BJ (cell line): ENCODE results near the gene ABHD11. TPM values are rescaled to one million over a fixed set of nuclear protein-coding genes. Genes with fewer than 3 reads are reported as not detected.

Experiments used
- CTCF ChIA-PET: fragments of 350-600 bp; formaldehyde crosslinking; extraction: SDS; loops from one replicate; lab custom pipeline; 2021; ENCODE audit warnings: antibody characterized with exemption, inconsistent platforms; lab: Yijun Ruan, JAX
- POLR2A ChIA-PET: fragments of 300-600 bp; sonication (Branson Sonifier 250); formaldehyde crosslinking; extraction: SDS; loops from one replicate; lab custom pipeline; 2021; ENCODE audit warnings: antibody characterized with exemption; lab: Charles Lee
- DNase-seq: peaks from one replicate; pipeline ENCODE4 v3.0.0-alpha.2; 2011; ENCODE audit warnings: low read depth
- H3K27me3 ChIP-seq: 2 replicates; pipeline ENCODE4 v1.6.0; 2011; ENCODE audit warnings: low read length; ENCODE audit not compliant: control insufficient read depth, insufficient read depth
- H3K36me3 ChIP-seq: 2 replicates; pipeline ENCODE4 v1.5.1; 2011; ENCODE audit warnings: low read length; ENCODE audit not compliant: control insufficient read depth, insufficient read depth
- H3K4me3 ChIP-seq: 2 replicates; pipeline ENCODE4 v1.5.1; 2011; ENCODE audit warnings: low read depth, mild to moderate bottlenecking, control low read depth, low read length
- polyA plus RNA-seq: library from polyadenylated mRNA; depleted of rRNA; stranded (reverse); fragments of >200 nt; gene quantifications from 2 replicates; pipeline ENCODE4 v1.2.3, GENCODE V29; 2011
- TF ChIP-seq, protein P1 (sequence below): IDR thresholded peaks from 2 replicates; pipeline ENCODE4 v1.5.1; 2011; ENCODE audit warnings: low read depth, mild to moderate bottlenecking, control low read depth, inconsistent platforms, low read length, moderate library complexity; ENCODE audit not compliant: insufficient read depth

The ABHD11 gene
- polyA plus RNA-seq, 1 experiment, result 16.9 TPM

DNA sequence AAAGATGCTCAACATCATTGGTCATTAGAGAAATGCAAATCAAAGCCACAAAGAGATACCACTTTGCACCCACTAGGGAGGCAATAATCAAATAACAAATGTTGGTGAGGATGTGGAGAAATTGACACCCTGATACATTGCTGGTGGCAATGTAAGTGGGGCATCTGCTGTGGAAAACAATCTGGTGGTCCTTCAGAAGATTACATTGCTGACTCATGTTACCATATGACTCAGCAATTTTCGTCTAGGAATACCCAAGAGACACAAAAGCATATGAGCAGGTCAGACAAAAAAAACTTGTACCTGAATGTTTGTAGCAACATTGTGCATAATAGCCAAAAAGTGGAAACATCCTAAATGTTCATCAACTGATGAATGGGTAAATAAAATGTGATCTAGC, 36.3 kb upstream of the ABHD11 start:
- DNase-seq, result no peak
- H3K36me3 ChIP-seq, result no peaks in the 10 kb centered on the region
- POLR2A ChIA-PET, result no interaction called here
- CTCF ChIA-PET, result no interaction called here
- H3K4me3 ChIP-seq, result no peak overlapping the region
- TF ChIP-seq, protein P1, sequence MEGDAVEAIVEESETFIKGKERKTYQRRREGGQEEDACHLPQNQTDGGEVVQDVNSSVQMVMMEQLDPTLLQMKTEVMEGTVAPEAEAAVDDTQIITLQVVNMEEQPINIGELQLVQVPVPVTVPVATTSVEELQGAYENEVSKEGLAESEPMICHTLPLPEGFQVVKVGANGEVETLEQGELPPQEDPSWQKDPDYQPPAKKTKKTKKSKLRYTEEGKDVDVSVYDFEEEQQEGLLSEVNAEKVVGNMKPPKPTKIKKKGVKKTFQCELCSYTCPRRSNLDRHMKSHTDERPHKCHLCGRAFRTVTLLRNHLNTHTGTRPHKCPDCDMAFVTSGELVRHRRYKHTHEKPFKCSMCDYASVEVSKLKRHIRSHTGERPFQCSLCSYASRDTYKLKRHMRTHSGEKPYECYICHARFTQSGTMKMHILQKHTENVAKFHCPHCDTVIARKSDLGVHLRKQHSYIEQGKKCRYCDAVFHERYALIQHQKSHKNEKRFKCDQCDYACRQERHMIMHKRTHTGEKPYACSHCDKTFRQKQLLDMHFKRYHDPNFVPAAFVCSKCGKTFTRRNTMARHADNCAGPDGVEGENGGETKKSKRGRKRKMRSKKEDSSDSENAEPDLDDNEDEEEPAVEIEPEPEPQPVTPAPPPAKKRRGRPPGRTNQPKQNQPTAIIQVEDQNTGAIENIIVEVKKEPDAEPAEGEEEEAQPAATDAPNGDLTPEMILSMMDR, result no peak
- H3K27me3 ChIP-seq, result peaks cover 9% of the 10 kb centered on the region

DNA sequence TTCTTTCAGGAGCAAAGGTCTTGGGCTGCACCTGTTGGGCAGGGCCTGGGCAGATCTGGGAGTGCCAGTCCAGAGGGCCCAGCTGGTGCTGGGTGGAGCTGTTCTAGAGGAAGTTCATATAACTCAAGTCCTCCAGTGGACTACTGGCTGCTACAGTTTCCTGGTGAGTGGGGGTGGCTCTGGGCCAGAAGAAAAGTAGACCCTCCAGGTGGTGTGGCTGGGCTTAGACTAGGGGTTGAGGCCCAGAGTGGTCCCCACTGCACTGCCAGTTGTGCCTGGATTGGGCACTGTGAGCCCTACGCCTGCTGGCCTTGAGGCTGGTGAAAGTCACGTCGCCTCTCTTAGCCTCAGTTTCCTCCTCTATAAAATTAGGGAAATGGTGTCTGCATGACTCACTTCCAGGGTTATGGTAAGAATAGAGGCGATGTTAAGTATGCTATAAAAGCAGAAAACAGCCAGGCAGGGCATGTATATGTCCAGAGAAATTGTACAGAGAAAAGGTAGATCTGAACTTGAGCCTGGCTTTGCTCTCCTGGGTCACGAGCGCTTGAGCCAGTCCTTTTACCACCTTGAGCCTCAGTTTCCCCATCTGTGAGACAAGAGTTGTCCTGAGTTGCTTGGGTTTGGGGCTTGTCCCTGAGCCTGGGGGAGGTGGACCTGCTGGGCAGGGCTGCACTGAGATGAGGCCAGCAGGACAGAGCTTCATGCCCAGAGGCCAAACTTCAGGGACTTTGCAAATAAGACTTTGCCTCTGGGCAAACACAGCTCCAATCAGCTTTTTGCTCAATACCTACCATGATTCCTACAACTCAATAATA, 35.3 kb upstream of the ABHD11 start:
- CTCF ChIA-PET, result no interaction called here
- DNase-seq, result no peak
- Histone ChIP-seq H3K4me3 (no peak overlapping the region), H3K27me3 (peaks cover 9% of the 10 kb centered on the region), H3K36me3 (no peaks in the 10 kb centered on the region)
- TF ChIP-seq, protein P1, result no peak
- POLR2A ChIA-PET, result no interaction called here

DNA sequence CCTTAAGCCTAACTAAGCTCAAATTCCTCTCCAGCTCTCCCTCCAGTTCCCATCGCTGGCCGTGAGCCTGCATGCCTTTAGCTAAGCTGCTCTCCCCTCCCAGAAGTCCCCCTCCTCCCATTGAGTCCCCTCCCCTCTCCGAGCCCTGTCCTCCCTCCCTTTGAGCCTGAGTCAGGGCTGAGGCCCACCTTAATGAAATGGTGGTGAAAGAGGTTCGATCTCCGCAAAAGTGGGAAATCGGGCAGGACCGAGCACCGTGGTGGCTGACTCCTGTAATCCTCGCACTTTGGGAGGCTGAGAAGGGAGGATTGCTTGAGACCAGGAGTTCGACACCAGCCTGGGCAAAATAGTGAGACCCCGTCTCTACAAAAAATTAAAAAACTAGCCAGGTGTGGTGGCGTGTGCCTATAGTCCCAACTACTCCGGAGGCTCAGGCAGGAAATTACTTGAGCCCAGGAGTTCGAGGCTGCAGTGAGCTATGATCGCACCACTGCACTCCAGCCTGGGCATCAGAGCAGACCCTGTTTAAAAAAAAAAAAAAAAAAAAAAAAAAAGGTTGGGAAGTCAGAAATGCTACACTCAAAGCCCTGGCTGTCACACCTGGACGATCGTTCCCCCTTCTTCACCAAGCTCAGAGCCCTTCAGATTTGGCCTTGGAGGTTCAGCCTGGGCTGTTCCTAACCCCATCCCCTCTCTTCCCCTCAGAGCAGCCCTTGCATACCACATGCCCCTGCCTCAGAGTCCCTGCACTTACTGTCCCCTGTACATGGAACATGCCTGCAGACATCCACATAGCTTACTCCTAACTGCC, 32.5 kb upstream of the ABHD11 start:
- TF ChIP-seq, protein P1, result no peak
- CTCF ChIA-PET, result no interaction called here
- H3K27me3 ChIP-seq, result peaks cover 11% of the 10 kb centered on the region
- DNase-seq, result no peak
- no peaks in the 10 kb centered on the region for H3K36me3 ChIP-seq
- H3K4me3 ChIP-seq, result no peak overlapping the region
- POLR2A ChIA-PET, result no interaction called here

DNA sequence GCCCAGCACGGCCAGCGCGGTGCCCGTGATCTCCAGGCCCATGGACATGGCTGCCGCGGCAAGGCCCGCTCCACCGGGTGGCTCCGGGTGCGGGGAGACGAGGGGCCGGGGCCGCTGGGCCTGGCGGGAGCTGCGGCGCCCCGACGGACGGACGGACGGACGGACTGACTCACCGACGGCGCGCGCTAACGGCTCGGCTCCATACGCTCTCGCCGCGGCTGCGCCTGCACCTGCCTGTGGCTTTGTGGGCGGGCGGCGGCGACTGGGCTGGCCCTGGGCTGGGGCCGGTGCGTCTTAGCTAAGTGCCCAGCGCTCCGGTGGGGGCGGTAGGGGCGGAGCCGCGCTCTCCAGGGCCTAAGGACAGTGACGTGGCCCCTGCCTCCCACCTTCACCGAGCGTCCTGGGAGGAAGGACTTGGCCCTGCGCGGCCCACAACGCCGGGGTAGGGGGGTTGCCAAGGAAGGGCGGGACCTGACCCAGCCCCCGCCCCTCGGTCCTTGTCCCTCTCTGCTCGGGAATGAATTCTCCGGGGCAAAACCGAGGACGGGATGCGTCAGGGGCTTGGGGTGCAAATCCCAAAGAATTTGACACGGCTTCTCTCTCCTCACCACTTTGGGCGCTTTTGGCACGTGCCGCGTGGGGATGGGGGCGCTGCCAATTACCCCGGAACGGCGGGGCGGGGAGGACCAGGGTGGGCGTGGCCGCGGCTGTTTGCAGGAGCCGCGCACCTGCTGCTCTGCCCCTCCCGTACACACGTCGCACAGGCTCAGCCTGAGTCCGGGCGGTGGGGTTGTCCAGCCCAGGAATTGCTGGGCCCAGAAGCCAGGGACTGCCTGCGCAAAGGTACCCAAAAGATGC, 31.6 kb upstream of the ABHD11 start, which contains the start of gene CLDN3:
Gene CLDN3, minus strand, starts transcription at position 269 of the 858 bp plus-strand sequence. Its CDS starts 221 bp downstream, at position 48.
- TF ChIP-seq, protein P1, result no peak
- peak within 1 kb of the TSS; percentile 18; the same call in 1 of the 2 replicates for H3K4me3 ChIP-seq
- no peak for DNase-seq
- peaks cover 11% of the 10 kb centered on the region for H3K27me3 ChIP-seq
- no peaks in the 10 kb centered on the region for H3K36me3 ChIP-seq
- CTCF ChIA-PET, result no interaction called here
- POLR2A ChIA-PET, result no interaction called here
